GM18907 (cell line): ENCODE data around the gene ETV6.
A peak's percentile ranks its signal among the peaks of the same experiment; 100 is the strongest.

ENCODE experiments used
- ATAC-seq: cut with Tn5 transposase; IDR thresholded peaks from one replicate; pipeline ENCODE4 v1.9.1; 2021; ENCODE audit warnings: mild to moderate bottlenecking, moderate library complexity; ENCODE audit not compliant: unreplicated experiment

The ETV6 gene

DNA sequence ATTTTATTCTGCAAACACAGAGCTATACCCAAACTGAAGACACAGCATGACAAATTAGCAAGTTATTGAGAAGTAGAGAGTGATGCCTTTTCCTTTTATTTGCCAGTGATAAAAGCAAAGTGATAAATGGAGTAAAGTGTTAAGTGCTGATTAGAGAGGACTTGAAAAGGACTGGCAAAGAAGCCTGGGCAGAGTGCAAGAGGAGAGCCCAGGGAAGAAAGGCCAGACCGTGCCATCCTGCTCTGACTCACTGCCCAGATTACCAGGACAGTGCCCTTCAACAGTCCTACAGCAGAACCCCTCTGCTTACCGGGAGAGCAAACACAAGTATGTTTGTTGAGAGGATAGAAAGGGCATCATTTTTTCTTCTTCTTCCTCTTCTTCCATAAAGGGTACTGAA is 106.5 kb downstream of the ETV6 start:
- no peak for ATAC-seq

GRCh38 chr12:11756523-11756922 is 107.0 kb downstream of the ETV6 start:
- no peak for ATAC-seq

- no peak for ATAC-seq
Observed at GRCh38 chr12:11757095-11757494, 107.6 kb downstream of the ETV6 start.

- ATAC-seq: no peak
Observed at GRCh38 chr12:11757531-11757930, 108.1 kb downstream of the ETV6 start.

DNA sequence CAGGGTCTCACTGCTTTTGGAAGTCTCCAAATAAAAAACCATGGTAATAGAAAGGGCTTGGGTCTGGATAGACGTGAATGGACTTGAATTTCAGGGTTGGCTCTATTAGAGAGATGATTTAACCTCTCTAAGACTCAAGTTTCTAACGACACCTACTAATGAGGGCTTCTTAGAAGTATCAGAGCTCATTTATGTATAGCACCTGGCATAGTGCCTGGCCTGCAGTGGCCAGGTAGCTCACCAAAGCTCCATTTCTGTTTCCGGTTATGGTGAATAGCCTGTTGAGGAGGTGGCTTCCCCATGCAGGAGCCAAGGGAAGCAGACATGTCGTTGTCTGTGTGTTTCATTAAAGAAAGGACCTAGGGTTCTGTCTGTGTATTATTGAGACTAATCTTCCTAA is 108.6 kb downstream of the ETV6 start:
- ATAC-seq: no peak

DNA sequence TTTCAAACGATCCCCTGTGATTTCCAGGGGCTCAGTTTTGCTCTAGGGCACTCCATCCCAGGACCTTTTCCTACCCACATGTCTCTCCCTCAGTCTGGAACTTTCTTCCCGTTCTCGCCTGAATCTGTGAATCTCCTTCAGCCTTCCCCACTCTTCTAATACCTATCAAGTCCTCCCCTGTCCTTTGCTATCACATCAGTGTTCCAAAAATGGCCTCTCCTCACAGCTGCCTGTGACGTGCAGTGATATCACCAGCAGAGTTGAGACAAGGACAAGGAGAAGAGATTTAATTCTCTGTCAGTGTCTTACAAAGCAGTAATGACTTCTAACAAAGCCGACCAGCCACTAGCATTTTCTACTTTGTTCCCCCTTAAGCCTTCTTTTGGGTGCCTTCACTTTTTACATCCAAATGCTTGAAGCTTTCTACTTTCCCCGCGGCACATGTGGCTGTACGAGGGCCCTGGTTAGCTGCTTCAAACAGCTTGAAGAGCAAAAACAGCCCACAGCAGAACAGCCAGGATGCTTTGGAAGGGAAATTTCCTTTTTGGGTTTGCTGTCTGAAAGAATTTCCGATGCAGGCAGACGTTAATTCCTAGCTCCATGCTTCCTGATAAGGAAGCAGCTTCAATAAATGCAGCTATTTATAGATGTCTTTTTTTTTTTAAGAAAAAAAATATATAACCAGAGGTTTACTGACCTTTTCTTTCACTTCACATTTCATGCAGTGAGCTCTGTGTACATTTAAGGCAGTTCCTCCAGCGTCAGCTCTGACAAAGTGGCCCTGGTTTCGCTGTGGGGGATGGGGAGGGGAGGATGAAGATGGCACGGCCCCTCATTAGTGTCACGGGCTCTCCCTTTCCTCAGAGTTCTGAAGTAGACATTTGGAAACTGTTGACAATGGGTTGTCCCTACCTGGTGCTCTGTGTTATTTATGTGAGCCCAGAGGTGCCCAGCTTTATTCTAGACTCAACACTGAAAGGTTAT is 109.3 kb downstream of the ETV6 start:
- ATAC-seq: peak; percentile 49

GRCh38 chr12:11759494-11759878 is 110.0 kb downstream of the ETV6 start:
- ATAC-seq: no peak

DNA sequence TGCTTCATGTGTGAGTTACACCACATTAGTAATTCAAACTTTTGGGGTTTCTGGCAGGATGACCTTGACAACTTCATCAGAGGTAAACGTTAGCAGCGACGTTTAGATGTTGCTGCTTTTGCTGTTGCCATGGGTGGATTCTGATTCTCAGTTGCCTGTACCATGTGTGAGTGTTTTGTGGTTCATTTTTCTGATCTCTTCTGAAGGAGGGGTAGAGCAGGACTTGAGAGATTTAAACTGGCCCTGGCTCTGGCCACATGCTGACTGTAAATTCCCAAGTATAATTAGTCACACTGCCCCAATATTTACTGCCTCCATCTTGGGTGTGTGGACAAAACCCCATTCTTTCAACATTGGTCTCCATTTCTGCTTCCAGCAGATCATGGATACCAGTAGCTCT is 110.4 kb downstream of the ETV6 start:
- no peak for ATAC-seq

GRCh38 chr12:11761869-11762567 is 112.5 kb downstream of the ETV6 start:
- peak; percentile 45 for ATAC-seq

- no peak for ATAC-seq
Observed at GRCh38 chr12:11762723-11763326, 113.4 kb downstream of the ETV6 start.

- ATAC-seq: no peak
Observed at GRCh38 chr12:11763760-11764520, 114.5 kb downstream of the ETV6 start.

GRCh38 chr12:11764837-11765236 is 115.4 kb downstream of the ETV6 start:
- no peak for ATAC-seq

GRCh38 chr12:11765421-11765816 is 115.9 kb downstream of the ETV6 start:
- no peak for ATAC-seq

GRCh38 chr12:11765817-11766794 is 116.6 kb downstream of the ETV6 start:
- ATAC-seq: peak; percentile 70

DNA sequence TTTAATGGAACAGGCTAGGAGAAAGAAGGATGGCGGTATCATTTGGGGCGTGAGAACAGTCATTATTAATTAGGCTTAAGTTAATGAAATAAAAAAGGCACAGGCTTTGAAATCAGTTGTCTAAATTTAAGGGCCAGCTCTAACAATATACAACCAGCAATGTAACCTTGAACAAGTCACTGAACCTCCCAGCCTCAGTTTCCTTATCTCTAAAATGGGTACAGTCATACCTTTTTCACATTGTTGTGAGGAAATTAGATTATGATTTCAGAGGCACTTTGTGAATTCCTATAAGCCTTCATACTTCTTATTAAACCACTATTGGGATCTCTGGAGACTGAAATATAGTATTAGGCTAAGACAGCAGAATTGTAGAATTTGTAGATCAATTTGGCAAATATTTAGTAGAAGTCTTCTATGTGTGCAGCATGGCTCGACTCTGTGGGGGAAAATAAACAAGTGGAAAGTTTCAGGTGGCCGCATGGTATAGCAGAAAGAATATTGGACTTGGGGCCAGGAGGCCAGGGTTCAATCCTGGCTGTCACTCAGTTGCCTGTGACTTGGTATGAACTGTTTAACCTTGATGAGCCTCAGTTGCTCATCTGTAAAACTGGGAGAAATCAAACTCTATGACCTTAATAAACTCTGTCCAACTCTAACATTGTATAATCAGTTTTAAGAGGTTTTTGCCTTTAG is 117.7 kb downstream of the ETV6 start:
- no peak for ATAC-seq

GRCh38 chr12:11767798-11768197 is 118.3 kb downstream of the ETV6 start:
- no peak for ATAC-seq

DNA sequence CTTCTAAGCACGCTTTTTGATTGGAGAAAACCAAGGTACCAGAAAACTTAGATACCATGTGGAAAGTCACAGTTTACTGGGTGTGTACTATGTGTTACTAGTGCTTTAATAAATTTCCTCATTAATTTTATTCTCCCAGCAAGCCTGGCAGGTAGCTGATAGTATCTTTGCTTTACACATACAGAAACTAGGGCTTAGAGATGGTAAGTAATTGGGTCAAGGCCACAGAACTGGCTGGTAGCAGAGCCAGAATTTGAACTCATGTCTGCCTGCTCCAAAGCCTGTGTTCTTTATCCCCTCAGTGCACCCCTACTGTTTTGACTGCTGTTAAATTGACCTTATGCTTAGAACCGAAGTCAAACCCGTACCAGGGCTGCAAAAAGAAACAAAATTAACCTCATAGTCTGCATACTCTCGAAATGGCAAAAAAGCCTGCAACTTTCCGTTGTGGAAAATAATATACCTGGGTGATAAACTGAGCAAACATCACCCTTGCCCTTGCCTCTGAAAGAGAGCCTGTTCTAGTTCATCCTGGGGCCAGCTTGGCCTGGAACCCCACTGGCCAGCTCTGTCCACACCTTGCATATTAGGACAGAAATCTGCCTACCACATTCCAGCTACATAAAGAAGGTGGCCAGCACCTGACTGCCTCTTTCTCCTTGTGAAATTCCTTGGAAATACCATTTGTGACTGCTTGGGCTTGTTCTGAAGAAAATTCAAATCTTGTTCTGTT is 118.9 kb downstream of the ETV6 start:
- ATAC-seq: no peak

DNA sequence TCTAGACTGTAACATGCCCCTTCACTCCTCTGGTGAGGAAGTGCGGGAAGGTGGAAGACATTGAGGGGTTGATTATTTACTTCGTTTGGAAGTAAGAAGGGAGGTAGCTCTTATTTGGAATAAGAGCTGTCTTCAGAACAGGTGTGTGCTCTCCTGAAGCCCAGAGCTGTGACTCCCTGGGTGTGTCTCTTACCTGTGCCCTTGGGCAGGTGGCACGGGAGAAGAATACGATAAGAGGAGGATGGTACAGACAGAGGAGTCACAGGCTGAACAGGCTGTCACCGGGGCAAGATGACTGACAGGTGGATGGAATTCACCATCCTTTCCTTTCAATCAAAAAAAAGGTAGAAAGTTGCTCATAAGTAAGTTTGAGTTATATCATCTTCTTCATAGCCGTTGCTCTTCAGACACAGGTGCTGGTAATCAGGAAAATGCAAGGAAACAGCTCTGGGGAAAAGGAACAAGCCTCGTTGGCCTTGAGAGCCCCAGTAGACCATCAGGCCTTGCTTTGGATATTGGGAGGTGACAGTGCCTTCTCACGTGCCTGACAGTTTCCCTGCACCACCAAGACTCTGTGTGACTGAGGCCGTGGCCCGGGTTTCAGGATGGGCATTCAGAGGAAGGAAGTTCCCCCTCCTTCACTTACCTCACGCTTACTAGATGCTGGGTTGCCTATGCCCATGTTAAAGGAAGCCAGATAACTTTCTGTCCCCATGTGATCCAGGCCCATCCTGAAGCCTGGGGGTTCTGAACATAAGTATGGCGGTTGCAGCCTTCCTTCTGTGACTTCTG is 120.4 kb downstream of the ETV6 start:
- no peak for ATAC-seq
